Transverse colon (tissue), 4 donors: Measurements from ENCODE around the gene KIAA1586. TPM values are rescaled to one million over a fixed set of nuclear protein-coding genes. Genes with fewer than 3 reads are reported as not detected.

Experiments used
- DNase-seq: peaks from one replicate; pipeline ENCODE4 v3.0.0-alpha.2; 2019
- H3K27ac ChIP-seq, 4 donors: fragments of 200-600 bp; sonication (generic); 2 replicates each; pipeline ENCODE4 v1.5.1; 2016 to 2018; ENCODE audit warnings: inconsistent platforms in 4 of 4
- H3K27me3 ChIP-seq: fragments of 200-600 bp; sonication (generic); 2 replicates; pipeline ENCODE4 v1.5.1; 2017; ENCODE audit warnings: inconsistent platforms
- H3K36me3 ChIP-seq, 4 donors: fragments of 200-600 bp; sonication (generic); 2 replicates each; pipeline ENCODE4 v1.5.1; 2017 to 2019; ENCODE audit warnings: inconsistent platforms in 4 of 4
- H3K4me1 ChIP-seq, 4 donors: fragments of 200-600 bp; sonication (generic); 2 replicates each; pipeline ENCODE4 v1.5.1; 2017 to 2020; ENCODE audit warnings: inconsistent platforms in 4 of 4
- H3K4me3 ChIP-seq, 4 donors: fragments of 200-600 bp; sonication (generic); 1 replicate in 1 of 4; 2 replicates in 3 of 4; pipeline versions ENCODE4 v1.5.1 to v1.6.1; 2017 to 2019; ENCODE audit warnings: inconsistent platforms in 4 of 4
- H3K9me3 ChIP-seq, 2 donors: fragments of 200-600 bp; sonication (generic); 2 replicates each; pipeline ENCODE4 v1.5.1; 2017 to 2019; ENCODE audit warnings: inconsistent platforms in 2 of 2
- EP300 ChIP-seq: sonication (generic); formaldehyde crosslinking; IDR thresholded peaks from one replicate; pipeline ENCODE4 v1.6.1; 2017; ENCODE audit warnings: antibody characterized with exemption, low read depth
- POLR2A ChIP-seq: fragments of 450-650 bp; IDR thresholded peaks from one replicate; pipeline ENCODE4 v1.6.1; 2016; ENCODE audit warnings: antibody characterized with exemption, mild to moderate bottlenecking, moderate library complexity
- POLR2AphosphoS5 ChIP-seq, 3 donors: sonication (generic); formaldehyde crosslinking; IDR thresholded peaks; one replicate each; pipeline ENCODE4 v1.6.1; 2016; ENCODE audit warnings: antibody characterized with exemption in 3 of 3
- WGBS, 2 donors: methylation state at CpG; one replicate each; pipeline ENCODE4 v1.1.5; 2018; ENCODE audit warnings: low coverage in 1 of 2; 5-methylcytosine and 5-hydroxymethylcytosine counted together
- in situ Hi-C, 4 donors: fragments of 200-750 bp; cut with MboI; loops; one replicate each; pipeline versions ENCODE4 v1.15.0 to v1.15.1; 2017; ENCODE audit warnings: low sequenced_read_pairs in 3 of 4, low pct_ligation_motif_present in 1 of 4, low pct_unique_long_range_greater_than_20kb in 1 of 4
- intact Hi-C: fragments of 100-400 bp; cut with DNase I; formaldehyde crosslinking; loops from one replicate; pipeline ENCODE4 v1.15.1; 2023; ENCODE audit warnings: low total_unique reads
- small RNA-seq, 4 donors: library from RNA; depleted of rRNA; stranded (forward); fragments of <200 nt; gene quantifications; one replicate each; pipeline ENCODE3, GENCODE V24; 2016
- total RNA-seq, 4 donors: library from RNA; depleted of rRNA; stranded (reverse); fragments of >200 nt; gene quantifications; one replicate each; pipeline ENCODE4 v1.1.0, GENCODE V29; 2016
- TF ChIP-seq, protein P1 (sequence below), 5 experiments: fragments of 200-600 bp in 3 of 5; fragments of 450-650 bp in 2 of 5; sonication (generic) in 3 of 5; IDR thresholded peaks; 1 replicate in 2 of 5; 2 replicates in 3 of 5; pipeline ENCODE4 v1.5.1; 2016 to 2017; ENCODE audit warnings: antibody characterized with exemption in 5 of 5, inconsistent platforms in 3 of 5, mild to moderate bottlenecking in 2 of 5, moderate library complexity in 1 of 5

The KIAA1586 gene
- total RNA-seq, 4 donors from 2014 or later, result 0.75 to 9.8 (median 3.6) TPM

- no peak for DNase-seq
- 92 to 98% methylated on average over 1 of the region's 1 CpG for WGBS, 2 donors
- TF ChIP-seq EP300, result no peak
- TF ChIP-seq POLR2AphosphoS5 (IDR thresholded peaks at IDR 0.05), result no peak
- TF ChIP-seq, protein P1, sequence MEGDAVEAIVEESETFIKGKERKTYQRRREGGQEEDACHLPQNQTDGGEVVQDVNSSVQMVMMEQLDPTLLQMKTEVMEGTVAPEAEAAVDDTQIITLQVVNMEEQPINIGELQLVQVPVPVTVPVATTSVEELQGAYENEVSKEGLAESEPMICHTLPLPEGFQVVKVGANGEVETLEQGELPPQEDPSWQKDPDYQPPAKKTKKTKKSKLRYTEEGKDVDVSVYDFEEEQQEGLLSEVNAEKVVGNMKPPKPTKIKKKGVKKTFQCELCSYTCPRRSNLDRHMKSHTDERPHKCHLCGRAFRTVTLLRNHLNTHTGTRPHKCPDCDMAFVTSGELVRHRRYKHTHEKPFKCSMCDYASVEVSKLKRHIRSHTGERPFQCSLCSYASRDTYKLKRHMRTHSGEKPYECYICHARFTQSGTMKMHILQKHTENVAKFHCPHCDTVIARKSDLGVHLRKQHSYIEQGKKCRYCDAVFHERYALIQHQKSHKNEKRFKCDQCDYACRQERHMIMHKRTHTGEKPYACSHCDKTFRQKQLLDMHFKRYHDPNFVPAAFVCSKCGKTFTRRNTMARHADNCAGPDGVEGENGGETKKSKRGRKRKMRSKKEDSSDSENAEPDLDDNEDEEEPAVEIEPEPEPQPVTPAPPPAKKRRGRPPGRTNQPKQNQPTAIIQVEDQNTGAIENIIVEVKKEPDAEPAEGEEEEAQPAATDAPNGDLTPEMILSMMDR (IDR thresholded peaks at IDR 0.05), result no peak
- no peak for TF ChIP-seq POLR2A
- Histone ChIP-seq H3K4me3 (no peak overlapping the region), H3K27ac (no peak overlapping the region), H3K36me3 (peaks cover 0 to 24% (median 4%) of the 10 kb centered on the region in 4 donors), H3K9me3 (no peaks in the 10 kb centered on the region), H3K4me1 (peaks cover 18 to 47% (median 20%) of the 10 kb centered on the region in 4 donors), H3K27me3 (no peaks in the 10 kb centered on the region)
- intact Hi-C loops (no loop called here), in situ Hi-C loops (loop anchor here in 2 of 4 donors (25.0 kb wide), 1 partner anchor 218 kb away; the partner anchor contains the start of gene PRIM2 (in 2 of the 2))
These were observed 48.2 kb downstream of the KIAA1586 start for GRCh38 chr6:57094689-57095088.

DNA sequence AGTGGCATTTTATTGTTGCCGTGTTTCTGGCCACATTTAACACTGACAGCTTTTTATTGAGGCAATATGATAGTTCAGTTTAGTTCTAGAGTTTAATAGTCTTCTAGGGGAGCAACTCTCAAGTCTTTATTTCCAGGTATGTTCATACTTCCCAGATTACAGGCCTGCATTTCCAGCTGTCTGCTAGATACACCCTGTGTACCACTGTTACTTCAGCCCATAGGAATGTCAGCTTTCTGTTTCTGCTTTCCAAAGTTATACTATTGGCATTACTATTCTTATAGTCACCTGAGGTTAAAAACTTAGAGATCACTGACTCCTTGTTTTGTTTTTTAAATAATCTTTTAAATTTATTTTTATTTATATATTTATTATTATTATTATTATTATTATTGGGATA lies 51.1 kb downstream of the KIAA1586 start:
- 45 to 50% methylated on average over 1 of the region's 1 CpG for WGBS, 2 donors
- Histone ChIP-seq H3K36me3 (peaks cover 0 to 44% (median 15%) of the 10 kb centered on the region in 4 donors), H3K27ac (no peak overlapping the region), H3K27me3 (no peaks in the 10 kb centered on the region), H3K4me3 (no peak overlapping the region), H3K9me3 (no peaks in the 10 kb centered on the region), H3K4me1 (peaks cover 4 to 33% (median 10%) of the 10 kb centered on the region in 4 donors)
- intact Hi-C loops (no loop called here), in situ Hi-C loops (loop anchor here in 2 of 4 donors (25.0 kb wide), 1 partner anchor 215 kb away; the partner anchor contains the start of gene PRIM2 (in 2 of the 2))
- DNase-seq, result no peak
- TF ChIP-seq POLR2AphosphoS5 (IDR thresholded peaks at IDR 0.05) (no peak), EP300 (no peak), POLR2A (no peak)
- TF ChIP-seq, protein P1 (IDR thresholded peaks at IDR 0.05), result no peak

GRCh38 chr6:57102976-57103375 lies 56.5 kb downstream of the KIAA1586 start:
- intact Hi-C loops (no loop called here), in situ Hi-C loops (no loop called here)
- no peak overlapping the region for H3K4me3 ChIP-seq
- H3K27me3 ChIP-seq, result no peaks in the 10 kb centered on the region
- no peak overlapping the region for H3K27ac ChIP-seq
- H3K4me1 ChIP-seq, result peaks cover 0 to 4% (median 0%) of the 10 kb centered on the region in 4 donors
- no peaks in the 10 kb centered on the region for H3K9me3 ChIP-seq
- H3K36me3 ChIP-seq, result peaks cover 0 to 54% (median 15%) of the 10 kb centered on the region in 4 donors
- TF ChIP-seq, protein P1 (IDR thresholded peaks at IDR 0.05), result no peak
- TF ChIP-seq EP300, result no peak
- TF ChIP-seq POLR2A, result no peak
- TF ChIP-seq POLR2AphosphoS5 (IDR thresholded peaks at IDR 0.05), result no peak
- WGBS, 2 donors, result 92 to 94% methylated on average over 3 of the region's 3 CpGs
- no peak for DNase-seq

DNA sequence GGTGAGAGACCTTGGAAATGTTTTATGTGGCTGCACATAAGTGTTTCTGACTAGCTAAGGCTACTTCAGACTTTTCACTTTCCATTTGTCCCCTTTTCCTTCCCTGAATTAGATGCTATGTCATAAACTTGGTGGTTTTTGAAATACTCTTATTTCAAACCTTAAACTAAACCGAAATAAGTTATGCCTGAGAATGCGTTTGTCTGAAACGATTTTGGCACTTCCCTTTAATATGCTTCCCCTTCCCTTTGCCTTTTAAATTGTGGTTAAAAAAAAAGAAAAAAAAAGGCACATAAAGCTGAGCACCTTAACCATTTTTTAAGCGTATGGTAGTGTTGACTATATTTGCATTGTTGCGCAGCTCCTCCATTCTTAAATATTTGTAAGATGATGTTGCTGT lies 57.8 kb downstream of the KIAA1586 start:
- Histone ChIP-seq H3K27me3 (no peaks in the 10 kb centered on the region), H3K4me3 (no peak overlapping the region), H3K9me3 (no peaks in the 10 kb centered on the region), H3K36me3 (peaks cover 0 to 42% (median 14%) of the 10 kb centered on the region in 4 donors), H3K27ac (no peak overlapping the region), H3K4me1 (peaks cover 0 to 10% (median 0%) of the 10 kb centered on the region in 4 donors)
- DNase-seq, result no peak
- TF ChIP-seq EP300 (no peak), POLR2AphosphoS5 (IDR thresholded peaks at IDR 0.05) (no peak), POLR2A (no peak)
- TF ChIP-seq, protein P1 (IDR thresholded peaks at IDR 0.05), result no peak
- intact Hi-C loops, result no loop called here
- WGBS, 2 donors, result 65 to 81% methylated on average over 5 of the region's 5 CpGs
- in situ Hi-C loops, result no loop called here

Small RNA genes lying within 50 kb of the gene (small RNA-seq; reads per million reads assigned to genes)
- 0 to 0.12 (median 0) reads per million in 4 donors for gene FTH1P15

Other genes starting within 250 kb of the KIAA1586 start
- under 1 TPM in 2 of 4 donors, not detected in 2; 0.55 to 0.79 TPM for gene BEND6, start 91.6 kb upstream of the KIAA1586 start, total RNA-seq
- gene ZNF451, start 43.5 kb downstream of the KIAA1586 start, total RNA-seq, result 10 to 100 TPM; 43.7 to 67.5 (median 52.4) TPM
- 10 to 100 TPM in 3 of 4 donors, 1 to 10 TPM in 1; 7.1 to 49.0 (median 10.7) TPM for gene BAG2, start 125.6 kb downstream of the KIAA1586 start, total RNA-seq
- gene RAB23, start 175.6 kb downstream of the KIAA1586 start, total RNA-seq, result 10 to 100 TPM; 21.7 to 28.5 (median 25.1) TPM